Lower leg skin (tissue), 3 donors: ENCODE results near the gene VPS13D.

ENCODE experiments used
- CTCF ChIP-seq, 3 donors: fragments of 450-650 bp; IDR thresholded peaks; one replicate each; pipeline ENCODE4 v1.5.1; 2016; ENCODE audit warnings: antibody characterized with exemption in 3 of 3, mild to moderate bottlenecking in 3 of 3, moderate library complexity in 2 of 3
- POLR2A ChIP-seq, 2 donors: fragments of 450-650 bp; IDR thresholded peaks; one replicate each; pipeline ENCODE4 v1.6.1; 2016 to 2017; ENCODE audit warnings: antibody characterized with exemption in 2 of 2, mild to moderate bottlenecking in 1 of 2, moderate library complexity in 1 of 2

- TF ChIP-seq CTCF (IDR thresholded peaks at IDR 0.05), result no peak
- no peak for TF ChIP-seq POLR2A (IDR thresholded peaks at IDR 0.05)
Measured at GRCh38 chr1:12404918-12405317, 175.1 kb downstream of the VPS13D start.
